ENCODE results near the gene UGT1A8.

- TF ChIP-seq CTCF (conservative IDR thresholded peaks at IDR 0.05 in 1 of 2, IDR thresholded peaks at IDR 0.05 in 1 of 2; ENCODE audit: low read depth in 1 of 2, low read length in 2 of 2) (no peak), EZH2 (IDR thresholded peaks at IDR 0.05; ENCODE audit: low read length, missing control alignments) (no peak)
Observed at GRCh38 chr2:233672886-233673285, 55.5 kb downstream of the UGT1A8 start.
